Neuronal stem cell (in vitro differentiated cells): ENCODE data around the gene FRMD5. TPM values are rescaled to one million over a fixed set of nuclear protein-coding genes. Genes with fewer than 3 reads are reported as not detected.

Experiments used
- DNase-seq: peaks from one replicate; pipeline ENCODE4 v3.0.0-alpha.2; 2013; ENCODE audit warnings: low spot score
- H2AFZ ChIP-seq: one replicate; pipeline ENCODE4 v1.6.1; 2013; ENCODE audit warnings: mild to moderate bottlenecking, low read length, inconsistent platforms
- H2AK5ac ChIP-seq: 2 replicates; pipeline ENCODE4 v1.6.1; 2013; ENCODE audit warnings: low read depth, mild to moderate bottlenecking, inconsistent platforms, low read length, moderate library complexity, mixed read lengths
- H2BK120ac ChIP-seq: 2 replicates; pipeline ENCODE4 v1.6.1; 2013; ENCODE audit warnings: low read depth, mild to moderate bottlenecking, inconsistent platforms, low read length, moderate library complexity, mixed read lengths
- H2BK12ac ChIP-seq: one replicate; pipeline ENCODE4 v1.6.1; 2013; ENCODE audit warnings: low read length, inconsistent platforms
- H2BK15ac ChIP-seq: 2 replicates; pipeline ENCODE4 v1.6.1; 2013; ENCODE audit warnings: mild to moderate bottlenecking, low read length, inconsistent platforms, mixed read lengths
- H2BK5ac ChIP-seq: one replicate; pipeline ENCODE4 v1.6.1; 2013; ENCODE audit warnings: inconsistent platforms, mild to moderate bottlenecking, low read length, moderate library complexity
- H3K14ac ChIP-seq: one replicate; pipeline ENCODE4 v1.6.1; 2013; ENCODE audit warnings: low read length, inconsistent platforms
- H3K18ac ChIP-seq: 2 replicates; pipeline ENCODE4 v1.6.1; 2013; ENCODE audit warnings: low read length, inconsistent platforms
- H3K23ac ChIP-seq: 2 replicates; pipeline ENCODE4 v1.6.1; 2013; ENCODE audit warnings: low read depth, mild to moderate bottlenecking, mixed read lengths, low read length, inconsistent platforms; ENCODE audit not compliant: poor library complexity
- H3K27ac ChIP-seq: replicated peaks from 3 replicates; pipeline ENCODE4 v1.5.1; 2013; ENCODE audit warnings: low read length, inconsistent platforms
- H3K27me3 ChIP-seq, 3 experiments: 2 replicates each; pipeline ENCODE4 v1.6.1; 2013; ENCODE audit warnings: low read length in 3 of 3, mild to moderate bottlenecking in 2 of 3, inconsistent platforms in 1 of 3, low read depth in 1 of 3, mixed read lengths in 1 of 3, moderate library complexity in 1 of 3; ENCODE audit not compliant: control insufficient read depth in 3 of 3, insufficient read depth in 3 of 3
- H3K36me3 ChIP-seq, 2 donors: replicated peaks in 1 of 2; 2 replicates each; pipeline ENCODE4 v1.6.1; 2013; ENCODE audit warnings: low read length in 2 of 2; ENCODE audit not compliant: control insufficient read depth in 2 of 2, insufficient read depth in 2 of 2
- H3K4ac ChIP-seq: 2 replicates; pipeline ENCODE4 v1.6.1; 2013; ENCODE audit warnings: inconsistent platforms, mild to moderate bottlenecking, low read length, moderate library complexity
- H3K4me1 ChIP-seq, 2 donors: 1 replicate in 1 of 2; 2 replicates in 1 of 2; pipeline ENCODE4 v1.6.1; 2013; ENCODE audit warnings: low read length in 2 of 2, low read depth in 1 of 2; ENCODE audit not compliant: control insufficient read depth in 2 of 2, insufficient read depth in 1 of 2
- H3K4me2 ChIP-seq: one replicate; pipeline ENCODE4 v1.6.1; 2013; ENCODE audit warnings: mild to moderate bottlenecking, low read length, inconsistent platforms; ENCODE audit not compliant: insufficient read depth, poor library complexity, severe bottlenecking
- H3K4me3 ChIP-seq, 2 donors: 2 replicates each; pipeline ENCODE4 v1.5.1; 2013; ENCODE audit warnings: low read length in 2 of 2, mild to moderate bottlenecking in 2 of 2, inconsistent platforms in 1 of 2, moderate library complexity in 1 of 2
- H3K79me1 ChIP-seq: one replicate; pipeline ENCODE4 v1.6.1; 2013; ENCODE audit warnings: low read depth, mild to moderate bottlenecking, inconsistent platforms, low read length, moderate library complexity
- H3K9ac ChIP-seq: one replicate; pipeline ENCODE4 v1.6.1; 2013; ENCODE audit warnings: mild to moderate bottlenecking, low read depth, low read length, inconsistent platforms; ENCODE audit not compliant: poor library complexity
- H3K9me3 ChIP-seq, 2 donors: replicated peaks in 1 of 2; 2 replicates each; pipeline versions ENCODE3 to v1.6.1; 2013; ENCODE audit warnings: low read length in 2 of 2, mild to moderate bottlenecking in 2 of 2, inconsistent platforms in 1 of 2, low read depth in 1 of 2, mixed read lengths in 1 of 2, moderate library complexity in 1 of 2; ENCODE audit not compliant: control insufficient read depth in 2 of 2, insufficient read depth in 1 of 2
- H4K8ac ChIP-seq: one replicate; pipeline ENCODE4 v1.6.1; 2013; ENCODE audit warnings: low read depth, mild to moderate bottlenecking, inconsistent platforms, low read length, moderate library complexity
- H4K91ac ChIP-seq: one replicate; pipeline ENCODE4 v1.6.1; 2013; ENCODE audit warnings: low read length, low read depth, mild to moderate bottlenecking, inconsistent platforms; ENCODE audit not compliant: poor library complexity
- WGBS, 2 donors: extraction: QIAGEN DNeasy Blood & Tissue Kit; methylation state at CpG; one replicate each; pipeline ENCODE4 v1.1.7; 2013; ENCODE audit warnings: missing lambda C conversion rate in 2 of 2, mixed read lengths in 1 of 2; ENCODE audit not compliant: insufficient read length in 2 of 2, insufficient replicate concordance in 1 of 2; ENCODE audit errors: extremely low coverage in 2 of 2; 5-methylcytosine and 5-hydroxymethylcytosine counted together
- polyA plus RNA-seq, 2 experiments: library from polyadenylated mRNA; stranded (reverse); fragments of 200-250 nt; gene quantifications; one replicate each; pipeline ENCODE4 v1.2.3, GENCODE V29; 2013

Gene FRMD5
- polyA plus RNA-seq (2013, experiment 1 of 2) = 5.1 TPM
- polyA plus RNA-seq (2013, experiment 2 of 2) = 5.3 TPM

- H3K14ac ChIP-seq = peak within 1 kb of the TSS; percentile 71
- no peak within 1 kb of the TSS for H2BK120ac ChIP-seq
- peak within 1 kb of the TSS; percentile 89 for H3K4ac ChIP-seq
- H3K36me3 ChIP-seq = no peaks in the 10 kb centered on the region
- H4K91ac ChIP-seq = no peak within 1 kb of the TSS
- peaks cover 3% of the 10 kb centered on the region for H3K79me1 ChIP-seq
- H3K4me3 ChIP-seq = peak within 1 kb of the TSS; percentile 54 to 92
- peak within 1 kb of the TSS; percentile 93 for H3K23ac ChIP-seq
- H2AFZ ChIP-seq = peak within 1 kb of the TSS; percentile 98
- H4K8ac ChIP-seq = peak within 1 kb of the TSS; percentile 92
- peak within 1 kb of the TSS; percentile 75 for H2BK12ac ChIP-seq
- H3K9me3 ChIP-seq = no peaks in the 10 kb centered on the region
- peaks cover 0 to 49% (median 13%) of the 10 kb centered on the region in 3 experiments for H3K27me3 ChIP-seq
- peaks cover 6 to 11% of the 10 kb centered on the region in 2 donors for H3K4me1 ChIP-seq
- H3K9ac ChIP-seq = peak within 1 kb of the TSS; percentile 90
- peak within 1 kb of the TSS; percentile 82 for H3K4me2 ChIP-seq
- H2AK5ac ChIP-seq = peak within 1 kb of the TSS; percentile 36
- WGBS, 2 donors = no CpG with 5 or more reads among the region's 43 CpGs
- peak within 1 kb of the TSS; percentile 99 for H2BK15ac ChIP-seq
- H3K18ac ChIP-seq = peak within 1 kb of the TSS; percentile 97
- H2BK5ac ChIP-seq = peak within 1 kb of the TSS; percentile 53
- no peak within 1 kb of the TSS for H3K27ac ChIP-seq
- DNase-seq = peak; percentile 96
Measured at GRCh38 chr15:44195151-44195740, at the start of gene FRMD5. FRMD5 (minus strand) TSS chr15:44195271.

GRCh38 chr15:44243829-44244228 is 48.8 kb upstream of the FRMD5 start:
- WGBS, 2 donors = no CpG with 5 or more reads among the region's 3 CpGs
- Histone ChIP-seq H4K8ac (no peak overlapping the region), H3K79me1 (no peaks in the 10 kb centered on the region), H3K9me3 (no peaks in the 10 kb centered on the region), H2BK120ac (no peak overlapping the region), H3K18ac (no peak overlapping the region), H3K14ac (no peak overlapping the region), H3K23ac (no peak overlapping the region), H3K27me3 (no peaks in the 10 kb centered on the region), H2BK12ac (no peak overlapping the region), H3K27ac (no peak overlapping the region), H2BK5ac (no peak overlapping the region), H3K4ac (no peak overlapping the region), H3K4me3 (no peak overlapping the region), H4K91ac (no peak overlapping the region), H3K9ac (no peak overlapping the region), H3K36me3 (no peaks in the 10 kb centered on the region), H3K4me2 (no peak overlapping the region), H3K4me1 (no peaks in the 10 kb centered on the region), H2BK15ac (no peak overlapping the region), H2AFZ (no peak overlapping the region), H2AK5ac (no peak overlapping the region)
- DNase-seq = no peak

DNA sequence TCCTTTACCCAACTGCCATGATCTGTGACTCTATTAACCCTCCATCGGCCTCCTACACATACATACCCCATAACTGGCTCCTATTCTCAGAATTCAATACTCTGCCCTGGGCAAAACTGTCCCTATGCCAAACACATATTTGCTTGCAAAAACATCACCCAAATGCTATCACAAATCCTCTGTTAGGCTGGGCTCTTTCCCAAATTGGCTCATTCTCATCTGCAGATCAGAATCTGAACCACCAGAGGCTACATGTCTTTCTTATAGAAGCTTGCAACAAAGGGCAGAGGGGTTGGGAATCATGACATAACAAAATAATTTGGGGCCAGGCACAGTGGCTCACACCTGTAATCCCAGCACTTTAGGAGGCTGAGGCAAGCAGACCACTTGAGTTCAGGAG is 48.1 kb upstream of the FRMD5 start:
- WGBS, 2 donors = no CpG with 5 or more reads among the region's 1 CpG
- H4K91ac ChIP-seq = no peak overlapping the region
- H3K27me3 ChIP-seq = no peaks in the 10 kb centered on the region
- H2AK5ac ChIP-seq = no peak overlapping the region
- H3K9ac ChIP-seq = no peak overlapping the region
- no peak for DNase-seq
- H3K27ac ChIP-seq = no peak overlapping the region
- no peak overlapping the region for H2BK12ac ChIP-seq
- no peak overlapping the region for H2BK15ac ChIP-seq
- H3K18ac ChIP-seq = no peak overlapping the region
- H3K36me3 ChIP-seq = no peaks in the 10 kb centered on the region
- H3K14ac ChIP-seq = no peak overlapping the region
- no peak overlapping the region for H2BK120ac ChIP-seq
- H3K4me3 ChIP-seq = no peak overlapping the region
- H3K23ac ChIP-seq = no peak overlapping the region
- no peaks in the 10 kb centered on the region for H3K9me3 ChIP-seq
- H3K4me1 ChIP-seq = no peaks in the 10 kb centered on the region
- H3K79me1 ChIP-seq = no peaks in the 10 kb centered on the region
- H3K4ac ChIP-seq = no peak overlapping the region
- no peak overlapping the region for H2BK5ac ChIP-seq
- H2AFZ ChIP-seq = no peak overlapping the region
- H3K4me2 ChIP-seq = no peak overlapping the region
- no peak overlapping the region for H4K8ac ChIP-seq

DNA sequence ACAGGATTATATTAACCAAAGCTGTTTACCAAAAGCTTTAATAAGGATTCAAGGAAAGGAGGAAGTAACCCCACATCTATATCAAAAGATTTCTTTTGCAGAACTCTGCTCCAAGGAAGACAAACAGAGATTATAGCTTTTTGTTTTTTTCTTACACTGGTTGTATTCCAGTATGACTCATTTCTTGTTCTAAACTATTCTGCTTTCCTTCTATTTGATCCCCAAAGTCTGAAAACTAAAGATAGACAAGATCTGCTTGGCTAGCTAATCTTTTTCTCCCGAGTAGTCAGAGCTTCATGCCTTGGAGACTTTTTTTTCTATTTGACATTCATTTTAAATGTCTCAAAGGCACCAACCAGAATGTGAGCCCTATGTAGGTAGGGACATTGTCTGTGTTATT is 36.8 kb upstream of the FRMD5 start:
- H3K23ac ChIP-seq = no peak overlapping the region
- no peak for DNase-seq
- WGBS, 2 donors = no CpG with 5 or more reads among the region's 1 CpG

More for the DNA sequence above, 36.8 kb upstream of the FRMD5 start:
- Histone ChIP-seq H2BK5ac (no peak overlapping the region), H3K27ac (no peak overlapping the region), H4K8ac (no peak overlapping the region), H2BK120ac (no peak overlapping the region), H4K91ac (no peak overlapping the region), H3K4ac (no peak overlapping the region), H3K4me2 (no peak overlapping the region), H2BK12ac (no peak overlapping the region), H3K27me3 (no peaks in the 10 kb centered on the region), H3K9me3 (no peaks in the 10 kb centered on the region), H3K14ac (no peak overlapping the region), H2AFZ (no peak overlapping the region), H2AK5ac (no peak overlapping the region), H3K79me1 (no peaks in the 10 kb centered on the region), H3K18ac (no peak overlapping the region), H3K4me1 (no peaks in the 10 kb centered on the region), H3K36me3 (no peaks in the 10 kb centered on the region), H3K4me3 (no peak overlapping the region), H3K9ac (no peak overlapping the region), H2BK15ac (no peak overlapping the region)
